T follicular helper cell (primary cell): ENCODE measurements around the gene VPS4B.
"Not testable (repeated sequence)": the region's sequence is repeated elsewhere in the genome, so short reads cannot be mapped to it uniquely, and the experiment has no call there.

Experiments
- DNase-seq: peaks from one replicate; pipeline ENCODE4 v3.0.0-alpha.2; 2020; ENCODE audit warnings: low read depth

The VPS4B gene

DNA sequence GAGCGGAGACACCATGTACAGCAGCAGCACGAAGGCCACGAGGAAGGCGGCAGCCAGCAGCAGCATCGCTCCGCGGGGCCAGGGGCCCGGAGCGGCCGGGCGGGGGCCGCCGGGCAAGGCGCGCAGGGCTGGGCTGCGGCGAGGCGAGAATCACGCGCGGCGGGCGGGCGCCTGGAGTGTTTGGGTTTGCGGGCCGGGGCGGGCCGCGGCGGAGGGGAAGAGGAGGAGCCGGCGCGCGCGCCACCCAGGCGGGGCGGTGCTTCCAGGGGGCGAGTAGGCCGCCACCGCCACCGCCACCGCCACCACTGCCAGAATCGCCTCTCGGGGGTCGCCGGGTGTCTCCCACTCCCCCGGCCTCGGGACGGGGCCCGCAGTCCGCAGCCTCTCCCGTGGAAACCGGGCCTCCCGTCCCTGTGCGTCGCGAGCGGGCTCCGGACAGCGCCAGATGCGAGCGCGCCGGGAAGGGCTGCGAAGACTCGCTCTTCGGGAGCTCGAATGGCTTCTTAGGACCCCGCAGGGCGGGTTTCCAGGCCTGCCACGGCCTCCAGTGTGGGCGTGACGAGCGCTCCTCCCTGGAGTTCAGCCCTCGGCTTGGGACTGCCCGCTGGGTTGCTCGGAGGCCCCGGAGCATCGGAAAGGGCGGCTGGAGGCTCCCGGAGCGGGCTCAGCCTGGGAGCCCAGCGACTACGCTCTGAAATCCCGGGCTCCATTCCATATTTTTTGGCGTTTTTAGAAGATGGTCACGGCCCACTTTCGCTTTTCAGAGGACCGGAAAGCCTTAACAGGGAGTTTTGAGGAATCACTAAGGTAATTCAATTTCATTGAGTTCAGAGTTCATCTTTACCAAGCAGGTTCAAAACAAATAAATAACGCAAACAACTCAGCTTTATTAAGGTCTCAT lies 55.0 kb downstream of the VPS4B start, which contains the start of gene KDSR:
Gene KDSR, minus strand, starts transcription at position 154 of the 901 bp plus-strand sequence. Its CDS starts 88 bp downstream, at position 66.
- DNase-seq: peak; percentile 72

DNA sequence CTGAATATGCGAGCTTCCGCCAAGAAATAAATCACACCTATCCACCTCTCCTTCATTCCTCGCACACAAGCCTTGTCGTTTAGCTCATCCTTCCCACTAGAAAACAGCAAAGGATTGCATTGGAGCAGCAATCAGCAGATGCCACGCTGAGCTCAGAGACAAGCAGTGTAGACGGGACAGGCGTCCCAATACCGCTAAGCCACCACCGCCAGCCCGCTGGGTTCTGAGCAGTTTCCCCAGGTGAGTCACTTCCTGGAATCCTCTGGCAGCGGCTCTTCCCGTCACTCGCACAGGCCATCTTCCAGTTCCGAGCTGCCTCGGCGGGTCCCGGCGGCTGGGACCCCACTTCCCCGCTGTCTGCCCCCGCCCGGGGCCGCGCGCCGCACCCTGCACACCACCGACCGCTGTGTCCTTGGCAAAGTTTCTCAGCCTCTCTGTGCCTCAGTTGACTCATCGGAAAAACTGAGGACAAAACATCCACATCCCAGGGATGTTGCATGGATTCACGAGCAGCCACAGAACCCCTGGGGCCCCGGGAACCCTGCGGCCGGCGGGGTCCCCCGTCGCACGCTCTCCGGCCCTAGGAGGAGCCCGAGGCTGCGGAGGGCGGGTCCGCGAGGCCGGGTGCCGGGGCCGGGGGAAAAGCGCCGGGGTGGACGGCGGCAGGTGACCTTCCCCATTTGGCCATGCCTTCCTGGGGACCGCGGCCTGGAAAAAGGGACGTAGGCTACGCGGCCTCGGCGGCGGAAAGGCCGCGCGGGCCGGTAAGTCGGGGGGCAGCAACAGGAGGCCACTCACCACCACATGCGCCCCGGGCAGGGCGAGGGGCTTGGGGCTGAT lies 55.8 kb downstream of the VPS4B start:
- DNase-seq: peak; percentile 61

DNA sequence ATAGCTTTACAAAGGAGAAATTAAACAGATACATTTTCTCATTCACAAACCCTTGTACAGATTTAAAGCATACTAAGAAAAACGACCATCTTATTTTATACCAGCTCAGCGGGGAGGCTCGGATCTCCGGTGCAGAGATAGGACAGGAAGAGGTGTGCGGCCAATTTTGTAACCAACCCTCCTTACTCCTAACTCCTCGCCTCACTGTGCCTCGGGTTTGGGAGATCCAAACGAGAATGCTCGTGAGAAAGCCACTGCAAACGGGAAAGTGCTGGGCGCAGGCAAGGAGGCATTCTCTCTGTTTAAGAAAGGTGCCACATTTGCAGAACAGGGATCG lies 56.4 kb downstream of the VPS4B start:
- no peak for DNase-seq

DNA sequence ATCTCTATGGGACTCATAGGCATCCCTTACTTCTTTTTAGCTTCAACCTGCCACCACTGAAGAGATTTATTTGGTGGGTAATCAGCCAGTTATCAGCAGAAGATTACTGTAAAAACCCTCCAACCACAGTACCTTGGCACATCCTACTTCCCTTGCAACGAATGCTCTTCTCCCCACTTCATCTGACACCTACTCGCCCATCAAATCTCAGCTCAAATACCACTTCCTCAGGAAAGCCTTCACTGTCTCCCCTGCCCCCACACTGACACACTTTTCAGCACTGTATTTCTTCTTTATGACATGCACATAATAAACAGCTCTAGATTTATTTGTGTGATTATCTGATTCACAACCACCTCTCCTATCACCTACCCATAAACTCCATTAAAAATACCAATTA lies 58.3 kb downstream of the VPS4B start:
- DNase-seq: peak; percentile 1

DNA sequence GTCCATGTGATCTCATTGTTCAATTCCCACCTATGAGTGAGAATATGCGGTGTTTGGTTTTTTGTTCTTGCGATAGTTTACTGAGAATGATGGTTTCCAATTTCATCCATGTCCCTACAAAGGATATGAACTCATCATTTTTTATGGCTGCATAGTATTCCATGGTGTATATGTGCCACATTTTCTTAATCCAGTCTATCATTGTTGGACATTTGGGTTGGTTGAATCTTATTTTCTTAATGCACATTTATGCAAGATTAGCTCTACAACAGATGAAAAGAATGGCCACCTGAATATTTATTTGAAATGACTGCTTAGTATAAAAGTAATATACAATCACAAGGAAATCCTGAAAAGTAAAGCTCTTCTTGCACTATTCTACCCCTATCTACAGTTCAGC lies 58.9 kb downstream of the VPS4B start:
- DNase-seq: not testable (repeated sequence)

DNA sequence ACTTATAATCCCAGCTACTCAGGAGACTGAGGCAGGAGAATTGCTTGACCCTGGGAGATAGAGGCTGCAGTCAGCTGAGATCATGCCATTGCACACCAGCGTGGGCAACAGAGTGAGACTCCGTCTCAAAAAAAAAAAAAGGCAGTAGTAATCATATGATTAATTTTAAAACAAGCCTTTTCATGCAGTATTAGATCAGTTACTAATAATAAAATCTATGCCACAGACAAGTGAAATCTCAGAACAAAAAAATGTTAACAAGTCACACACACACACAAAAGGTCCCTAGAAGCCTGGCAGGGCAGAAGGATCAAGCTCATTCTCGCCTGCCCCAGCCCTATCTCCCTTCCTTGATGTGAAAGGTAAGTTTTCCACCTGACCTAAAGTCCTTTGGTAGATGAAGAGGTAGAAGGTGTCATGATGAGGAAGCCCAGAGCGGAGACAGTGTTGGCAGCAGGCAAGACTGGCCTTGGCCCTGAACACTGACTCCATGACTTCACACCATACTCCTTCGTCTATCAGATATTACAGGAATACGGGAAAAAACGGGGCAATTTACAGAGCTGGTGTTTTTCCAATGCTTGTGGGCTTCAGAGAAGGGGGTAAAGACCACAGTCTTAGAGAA lies 65.9 kb downstream of the VPS4B start:
- no peak for DNase-seq

DNA sequence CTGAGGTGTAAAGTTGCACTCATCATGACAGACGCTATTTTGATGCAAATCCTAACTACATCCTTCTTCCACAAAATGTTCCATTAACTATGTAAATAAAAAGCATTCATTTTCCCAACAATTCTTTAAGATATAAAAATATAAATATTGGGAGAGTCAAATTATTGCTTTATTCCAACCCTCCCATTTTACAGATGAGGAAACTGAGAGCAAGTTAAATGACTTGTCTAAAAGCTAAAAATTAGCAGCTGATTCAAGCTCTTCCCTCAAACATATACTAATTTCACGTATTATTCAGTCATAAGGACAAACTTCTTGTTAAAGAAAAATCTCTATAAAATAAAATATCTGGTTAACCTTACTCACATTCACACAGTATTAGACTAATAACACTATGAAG lies 72.0 kb downstream of the VPS4B start:
- DNase-seq: no peak

DNA sequence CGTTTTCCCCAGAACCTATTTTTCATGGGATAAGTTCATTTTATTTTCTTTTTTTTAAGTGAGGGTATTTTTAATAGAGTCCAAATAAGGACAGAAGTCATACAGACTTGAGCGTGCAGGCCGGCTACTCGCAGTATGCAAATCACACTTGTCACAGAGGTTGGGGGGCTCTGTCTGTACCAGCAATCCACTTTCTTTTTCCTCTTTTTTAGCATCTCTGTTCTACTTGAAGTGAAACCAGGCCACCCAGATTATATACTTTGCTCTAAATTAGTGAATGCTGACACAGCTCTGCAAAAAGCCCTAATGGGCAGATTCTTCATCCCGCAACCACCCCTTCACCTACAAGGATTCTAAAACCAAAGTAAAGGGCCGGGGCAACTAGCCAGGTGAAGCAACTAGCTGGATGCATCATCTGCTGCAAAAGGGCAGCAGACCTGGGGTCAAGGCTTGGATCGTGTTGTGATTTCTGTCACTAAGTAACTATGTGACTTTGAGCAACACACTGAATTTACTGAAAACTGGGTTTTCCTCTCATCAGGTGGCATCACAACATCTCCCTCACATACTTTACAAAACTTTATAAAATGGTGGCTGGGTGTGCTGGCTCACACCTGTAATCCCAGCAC lies 73.7 kb downstream of the VPS4B start:
- no peak for DNase-seq

DNA sequence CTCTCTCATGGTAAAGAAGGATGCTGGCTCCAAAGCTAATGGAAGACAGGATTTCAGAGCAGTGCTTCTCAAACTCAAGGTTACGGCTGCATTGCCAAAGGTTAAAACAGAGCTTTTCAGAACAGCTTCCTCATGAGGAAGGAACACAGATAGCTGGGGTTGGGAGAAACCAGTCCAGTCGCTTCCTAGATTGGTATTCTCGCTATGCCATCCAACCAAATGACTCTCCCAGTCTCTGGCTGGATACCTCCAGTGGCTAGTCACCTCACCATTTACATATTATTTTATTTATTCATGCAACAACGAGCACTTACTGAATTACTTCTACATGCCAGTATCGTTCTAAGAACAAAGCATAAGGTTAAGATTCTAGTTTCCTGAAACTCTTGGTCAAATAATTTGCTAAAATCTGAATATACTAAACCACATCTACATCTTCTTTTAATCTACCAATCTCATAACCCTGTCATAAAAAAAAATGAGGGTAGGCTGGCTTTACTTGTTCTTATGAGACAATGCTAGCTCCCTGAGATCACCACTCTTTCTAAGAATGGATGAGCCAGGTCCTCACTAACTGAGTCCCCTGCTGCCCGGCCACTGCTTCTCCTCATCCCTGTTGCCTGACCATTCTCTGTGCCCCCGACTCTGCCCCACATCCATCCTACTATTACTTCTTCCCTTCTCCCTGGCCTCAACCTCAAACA lies 75.6 kb downstream of the VPS4B start:
- DNase-seq: no peak

DNA sequence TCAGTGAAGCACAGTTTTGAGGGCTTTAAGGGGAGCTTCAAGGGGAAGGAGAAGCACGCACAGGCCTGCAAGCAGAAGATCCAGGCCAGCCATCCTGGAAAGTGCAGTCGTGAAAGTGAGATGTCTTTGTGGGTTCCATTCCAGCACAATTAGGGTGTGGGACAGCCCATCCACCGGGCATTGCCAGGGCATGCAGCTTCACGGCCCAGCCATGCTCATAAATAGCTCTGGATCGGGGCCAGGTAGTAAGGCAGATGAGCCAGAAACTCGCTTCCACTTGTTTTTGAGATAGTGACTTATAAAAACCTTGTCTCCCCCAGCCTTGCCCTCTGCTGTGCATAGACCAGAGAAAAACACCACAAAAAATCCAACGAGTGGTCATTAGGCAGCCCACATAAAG lies 76.2 kb downstream of the VPS4B start:
- no peak for DNase-seq

DNA sequence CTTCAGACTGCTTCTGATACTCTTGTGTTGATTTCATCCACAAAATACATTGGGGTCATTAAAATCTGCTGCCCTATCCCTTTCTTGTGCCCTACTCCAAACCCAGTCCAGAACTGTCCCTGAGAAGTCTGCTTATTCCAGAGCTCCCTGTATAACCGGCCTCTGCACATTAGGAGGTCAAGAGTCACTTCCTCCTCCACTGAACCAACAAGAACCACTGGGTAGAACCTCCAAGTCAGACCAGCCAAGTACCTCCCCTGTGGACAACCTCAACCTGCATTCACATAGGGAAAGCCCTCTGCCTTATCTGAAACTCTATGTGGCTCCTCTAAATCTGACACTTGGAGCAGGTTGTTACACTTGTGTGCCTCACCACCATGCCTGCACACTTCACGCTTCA lies 77.4 kb downstream of the VPS4B start:
- no peak for DNase-seq

DNA sequence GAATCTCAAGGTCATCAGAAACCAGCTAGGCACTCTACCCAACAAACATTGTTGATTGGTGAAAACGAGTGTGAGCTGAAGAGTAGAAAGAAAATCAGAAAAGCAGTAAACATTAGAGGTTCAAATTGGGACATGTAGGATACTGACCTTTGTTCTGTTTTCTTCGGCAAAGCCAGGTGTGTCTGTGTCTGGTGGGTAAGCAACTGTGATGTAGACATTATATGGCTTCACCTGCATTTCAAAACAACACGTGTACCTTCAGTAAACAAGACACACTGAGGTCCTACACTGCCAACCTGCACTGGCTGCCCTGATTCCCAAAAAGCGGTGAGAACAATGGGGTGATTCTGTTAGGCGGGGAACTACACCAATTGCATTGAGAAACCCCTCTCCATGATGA lies 78.0 kb downstream of the VPS4B start:
- DNase-seq: no peak

DNA sequence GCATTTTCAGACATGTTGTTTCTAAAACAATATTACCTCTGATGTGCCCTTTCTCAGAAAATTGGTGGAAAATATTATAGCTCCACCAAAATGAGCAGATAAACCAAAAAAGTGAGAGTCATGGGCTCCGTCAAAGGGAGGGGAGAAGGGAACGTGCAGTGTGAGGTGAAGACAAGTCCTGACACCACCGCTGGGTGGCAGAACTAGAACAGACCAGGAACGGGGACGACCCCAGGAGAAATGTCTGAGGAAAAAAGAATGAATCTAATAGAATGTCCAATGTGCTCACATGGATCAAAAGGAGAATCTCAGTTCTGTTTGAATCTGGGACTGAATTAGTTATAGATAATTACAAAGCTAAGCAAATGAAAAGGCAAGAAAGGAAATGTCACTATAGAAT lies 80.1 kb downstream of the VPS4B start:
- no peak for DNase-seq

DNA sequence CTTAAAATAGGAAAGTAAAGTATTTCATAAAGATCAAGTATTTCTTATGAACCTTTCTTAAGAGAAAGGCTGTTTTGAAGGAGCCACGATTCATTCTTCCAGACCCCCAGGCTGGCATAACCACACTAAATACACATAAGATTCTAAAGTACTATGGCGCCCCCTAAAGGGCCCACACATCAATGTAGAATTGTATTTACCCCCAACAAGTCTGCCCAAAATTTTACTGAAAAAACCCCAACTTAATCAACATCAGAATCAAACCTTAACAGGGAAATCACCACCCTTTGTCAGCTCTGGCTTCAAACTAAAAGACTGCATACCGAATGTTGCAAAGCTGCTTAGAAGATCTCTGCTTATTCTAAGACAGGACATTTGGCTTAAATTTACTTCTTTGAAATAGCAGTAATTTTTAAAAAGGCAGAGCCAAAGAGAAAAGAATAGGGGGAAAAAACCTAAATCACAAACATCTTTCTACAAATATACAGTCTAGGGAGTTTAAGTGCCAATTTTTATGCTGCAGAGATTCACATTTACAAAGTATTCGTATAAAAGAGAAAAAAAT lies 82.3 kb downstream of the VPS4B start:
- peak; percentile 29 for DNase-seq
